Measurements from ENCODE around the gene GCC1. TPM values are rescaled to one million over a fixed set of nuclear protein-coding genes. Genes with fewer than 3 reads are reported as not detected.
"Not testable (repeated sequence)": the region's sequence is repeated elsewhere in the genome, so short reads cannot be mapped to it uniquely, and the experiment has no call there.

GCC1 gene
- total RNA-seq, 1 experiment from 2014 or later = 26.6 TPM

DNA sequence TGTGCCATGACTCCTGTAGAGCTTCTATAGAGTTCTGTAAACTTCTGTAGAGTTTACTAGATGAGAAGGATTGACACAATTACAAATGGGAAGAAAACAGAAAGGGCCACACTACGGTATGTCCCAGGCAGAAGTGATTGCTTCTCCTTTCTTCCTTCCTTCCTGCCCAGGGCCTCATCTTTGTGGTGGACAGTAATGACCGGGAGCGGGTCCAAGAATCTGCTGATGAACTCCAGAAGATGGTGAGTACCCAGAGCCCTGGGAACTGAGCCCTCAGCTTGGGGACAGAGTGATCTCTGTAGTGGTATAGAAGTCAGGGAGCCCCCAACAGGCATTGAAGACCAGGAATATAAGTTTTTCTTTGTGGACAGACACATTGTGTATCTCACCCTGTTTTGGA is 4.5 kb upstream of the GCC1 start:
- DNase-seq (ENCODE audit: low read depth) = no peak

DNA sequence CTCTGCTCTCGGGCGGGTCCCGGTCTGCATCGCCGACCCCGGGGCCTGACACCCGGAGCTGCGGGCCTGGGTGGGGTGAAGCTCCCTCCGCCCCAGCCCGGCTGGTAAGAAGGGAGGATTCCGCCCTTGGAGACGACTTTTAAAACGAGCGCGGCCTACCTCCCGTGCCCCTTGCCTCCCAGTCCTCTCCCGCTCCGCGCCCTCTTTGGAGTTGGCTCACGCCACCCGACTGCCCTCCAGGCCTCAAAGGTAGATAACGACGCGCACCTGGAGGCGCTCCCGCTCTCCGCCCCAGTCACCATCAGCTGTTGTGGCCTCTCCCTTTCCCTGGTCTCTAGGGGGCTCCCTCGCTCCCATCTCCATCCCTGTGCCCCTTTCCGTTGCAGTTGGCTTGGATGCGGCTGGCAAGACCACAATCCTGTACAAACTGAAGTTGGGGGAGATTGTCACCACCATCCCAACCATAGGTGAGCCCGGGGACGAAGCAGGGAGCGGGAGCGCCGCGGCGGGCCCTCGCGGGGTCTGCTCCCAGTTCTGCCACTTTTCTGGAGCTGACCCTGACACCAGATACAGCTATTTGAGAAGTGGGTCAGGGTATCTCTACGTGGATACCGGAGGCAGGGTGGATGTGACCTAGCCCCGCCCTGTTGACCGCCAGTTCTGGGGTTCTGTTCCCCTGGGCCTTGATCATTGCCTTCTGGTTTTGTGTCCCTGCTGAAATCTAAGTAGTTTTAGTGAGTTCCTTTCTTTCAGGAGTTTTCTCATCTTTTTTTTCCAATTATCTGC is 3.5 kb upstream of the GCC1 start:
- peak; percentile 84 for DNase-seq (ENCODE audit: low read depth)

DNA sequence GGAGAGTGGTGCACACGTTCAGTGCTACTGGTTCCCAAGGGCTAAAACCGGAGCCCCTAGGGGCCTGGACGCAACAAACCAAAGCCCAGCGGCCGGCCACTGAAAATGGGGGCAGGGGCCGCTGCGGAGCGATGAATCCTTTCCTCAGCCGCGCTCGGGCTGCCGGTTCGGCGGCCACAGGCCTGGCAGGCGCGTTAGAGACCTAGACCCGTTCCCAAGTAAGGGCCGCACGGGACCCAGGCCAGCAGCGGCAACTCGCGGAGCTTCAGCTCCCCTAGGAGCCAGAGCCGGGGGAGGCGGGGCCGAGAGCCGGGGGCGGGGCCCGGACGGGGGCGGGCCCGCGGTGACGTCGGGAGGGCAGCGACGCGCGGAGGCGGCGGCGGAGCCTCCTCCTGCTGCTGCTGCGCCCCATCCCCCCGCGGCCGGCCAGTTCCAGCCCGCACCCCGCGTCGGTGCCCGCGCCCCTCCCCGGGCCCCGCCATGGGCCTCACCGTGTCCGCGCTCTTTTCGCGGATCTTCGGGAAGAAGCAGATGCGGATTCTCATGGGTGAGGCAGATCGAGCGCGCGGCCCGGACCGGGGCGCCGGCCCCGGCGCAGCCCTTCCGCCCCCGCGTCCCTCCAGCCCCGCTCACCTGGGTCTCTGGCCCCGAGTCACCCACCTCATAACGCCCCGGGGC is 2.8 kb upstream of the GCC1 start, which contains the start of gene ARF5:
TSS of gene ARF5 (plus strand) at position 393 of the 678 bp plus-strand sequence. CDS start at position 481, 88 bp downstream.
- peak; percentile 95 for DNase-seq (ENCODE audit: low read depth)

DNA sequence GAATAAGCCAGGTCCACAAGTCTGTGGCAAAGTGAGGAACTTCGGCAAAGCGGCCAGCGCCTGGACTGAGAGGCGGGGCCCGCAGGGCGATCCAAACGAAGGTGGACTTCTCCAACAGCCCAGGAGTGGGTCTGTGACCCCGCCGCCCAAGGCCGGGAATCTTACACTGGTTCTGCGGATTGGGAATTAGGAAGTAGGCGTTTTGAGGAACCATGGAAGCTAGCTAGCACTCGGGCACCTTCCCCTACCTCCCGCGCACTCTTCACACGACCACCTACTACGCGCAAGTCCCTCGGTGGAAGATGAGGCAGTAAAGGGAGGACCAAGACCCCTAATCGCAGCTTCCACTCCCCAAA is 2.2 kb upstream of the GCC1 start:
- DNase-seq (ENCODE audit: low read depth) = no peak

DNA sequence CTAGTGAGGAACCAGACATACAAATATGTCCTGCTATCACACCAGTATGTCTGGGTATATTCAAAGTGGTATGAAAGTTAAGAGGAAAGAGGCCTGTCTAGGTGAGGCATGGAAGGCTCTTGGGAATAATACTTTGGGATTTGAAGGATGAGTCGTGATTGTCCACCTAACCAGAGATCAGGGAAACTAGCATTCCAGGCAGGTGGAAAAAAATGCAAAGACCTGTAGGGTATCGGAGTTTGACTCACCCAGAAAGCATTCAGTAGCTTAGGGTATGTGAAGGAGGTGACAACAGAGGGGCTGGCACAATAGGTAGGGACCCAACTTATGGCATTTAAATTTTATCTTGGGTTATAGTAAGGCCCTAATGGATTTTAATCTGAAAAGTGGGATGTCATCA is 950 bp upstream of the GCC1 start:
- no peak for DNase-seq (ENCODE audit: low read depth)

DNA sequence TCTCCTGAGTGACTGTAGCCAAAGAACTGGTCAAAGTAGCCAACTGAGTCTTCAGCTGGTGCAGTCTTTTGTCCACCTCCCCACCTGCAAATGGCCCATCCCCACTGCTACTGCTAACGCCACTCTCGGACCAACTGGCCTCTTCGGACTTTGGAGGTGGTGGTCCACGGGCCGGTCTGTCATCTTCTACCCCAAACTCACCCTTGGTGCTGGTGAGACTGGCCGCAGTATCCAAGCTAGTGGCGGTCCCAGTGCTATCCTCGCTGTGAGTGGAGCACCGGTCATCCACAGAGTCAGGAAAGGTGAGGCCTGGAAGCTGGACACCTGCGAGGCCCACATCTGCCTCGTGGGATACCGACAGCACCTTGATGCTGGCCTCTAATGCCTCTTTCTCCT is 750 bp downstream of the GCC1 start:
- DNase-seq (ENCODE audit: low read depth) = no peak

DNA sequence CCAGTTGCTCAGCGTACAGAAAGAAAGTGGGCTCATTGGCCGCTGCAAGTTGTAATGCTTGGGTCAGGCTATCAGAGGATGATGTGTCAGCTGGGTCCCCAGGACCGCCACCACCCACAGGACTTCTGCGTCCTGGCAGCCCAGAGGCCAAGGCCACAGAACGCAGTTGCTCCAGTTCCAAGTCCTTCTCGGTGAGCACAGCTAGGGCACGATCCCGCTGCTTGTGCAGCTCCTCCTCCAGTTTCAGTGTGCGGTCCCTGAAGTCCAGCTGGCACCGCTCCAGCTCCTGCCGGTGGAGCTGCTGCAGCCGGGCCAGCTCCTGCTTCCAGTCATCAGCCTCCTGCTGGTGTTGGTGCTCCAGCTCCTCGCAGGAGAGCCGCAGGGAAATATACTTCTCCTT is 3.0 kb downstream of the GCC1 start:
- no peak for DNase-seq (ENCODE audit: low read depth)

DNA sequence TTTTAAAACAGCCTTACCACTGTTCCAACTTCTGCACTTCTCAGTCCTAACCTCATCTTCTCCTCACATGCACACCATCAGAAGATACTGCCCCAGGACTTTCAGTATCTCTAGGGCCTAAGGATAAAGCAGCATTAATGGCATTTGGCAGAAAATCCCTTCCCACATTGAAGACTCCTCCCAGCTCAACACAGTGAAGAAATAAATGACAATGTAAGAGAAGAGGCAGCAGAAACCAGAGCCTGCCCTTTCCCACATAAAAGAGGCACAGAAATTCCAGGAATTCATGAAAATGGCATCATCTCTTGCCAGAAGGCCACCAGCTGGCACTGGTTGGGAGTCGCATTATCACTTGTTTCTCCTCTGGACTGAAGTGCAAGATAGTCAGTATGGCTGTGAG is 3.7 kb downstream of the GCC1 start:
- DNase-seq (ENCODE audit: low read depth) = no peak

GRCh38 chr7:127580612-127581011 is 4.8 kb downstream of the GCC1 start:
- no peak for DNase-seq (ENCODE audit: low read depth)

- peak; percentile 41 for DNase-seq (ENCODE audit: low read depth)
Measured at GRCh38 chr7:127578711-127579275, 6.6 kb downstream of the GCC1 start.

DNA sequence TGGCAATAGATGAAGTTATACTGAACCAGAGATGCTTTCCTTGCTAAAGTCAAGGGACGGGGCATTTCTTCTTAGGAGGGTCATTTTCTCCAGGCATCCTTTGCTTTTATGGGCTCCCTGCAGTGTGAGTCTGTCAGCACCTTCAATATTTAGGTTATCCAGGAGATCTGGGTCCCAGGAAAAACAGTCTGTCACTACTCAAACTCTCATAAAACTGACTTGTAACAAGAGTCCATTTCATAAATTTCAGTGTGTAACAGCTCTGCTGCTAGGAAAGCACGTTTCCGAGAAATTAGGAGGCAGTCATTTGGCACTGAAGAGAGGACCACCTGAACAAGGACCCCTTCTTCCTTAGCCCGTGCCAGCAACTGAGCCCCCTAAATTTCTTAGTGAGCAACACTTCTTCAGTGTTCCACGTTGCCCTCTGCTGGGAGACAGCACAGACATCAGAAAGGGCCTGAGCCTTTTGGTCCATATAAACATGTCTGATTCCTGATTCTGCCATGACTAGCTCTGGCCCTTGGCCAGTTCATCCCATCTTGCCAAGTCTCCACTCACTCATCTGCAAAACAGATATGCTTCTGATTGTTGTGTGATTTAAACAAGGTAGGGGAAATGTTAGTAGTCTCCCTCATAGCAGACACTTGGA is 7.2 kb downstream of the GCC1 start:
- DNase-seq (ENCODE audit: low read depth) = peak; percentile 41

DNA sequence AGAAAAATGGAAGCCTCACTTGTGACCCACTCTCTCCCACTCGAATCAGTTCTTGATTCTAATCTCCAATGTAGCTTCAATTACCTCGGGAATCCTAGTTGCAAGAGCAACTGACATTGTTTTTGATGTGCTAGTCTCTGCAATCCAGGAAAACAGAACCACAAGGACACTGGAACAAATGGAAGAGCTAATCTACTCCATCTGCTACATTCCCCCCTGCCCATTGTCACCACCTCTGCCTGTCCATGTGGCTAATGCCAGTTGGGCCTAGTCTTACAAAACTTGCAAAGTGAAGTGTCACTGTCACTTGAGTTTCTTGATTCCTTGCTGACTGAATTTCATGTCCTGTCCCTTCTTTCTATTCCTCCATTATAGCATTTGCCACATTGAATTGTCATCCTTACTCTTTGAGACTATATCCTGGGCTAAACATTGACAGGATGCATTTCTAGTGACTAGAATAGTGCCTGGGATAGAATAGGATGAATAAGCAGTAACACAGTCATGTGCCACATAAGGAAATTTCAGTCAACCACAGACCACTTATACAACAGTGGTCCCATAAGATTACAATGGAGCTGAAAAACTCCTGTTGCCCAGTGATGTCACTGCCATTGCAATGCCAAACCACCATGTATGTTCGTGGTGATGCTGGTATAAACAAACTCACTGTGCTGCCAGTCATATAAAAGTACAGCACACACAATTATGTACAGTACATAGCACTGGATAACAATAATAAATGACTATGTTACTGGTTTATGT is 13.5 kb downstream of the GCC1 start:
- peak; percentile 28 for DNase-seq (ENCODE audit: low read depth)

DNA sequence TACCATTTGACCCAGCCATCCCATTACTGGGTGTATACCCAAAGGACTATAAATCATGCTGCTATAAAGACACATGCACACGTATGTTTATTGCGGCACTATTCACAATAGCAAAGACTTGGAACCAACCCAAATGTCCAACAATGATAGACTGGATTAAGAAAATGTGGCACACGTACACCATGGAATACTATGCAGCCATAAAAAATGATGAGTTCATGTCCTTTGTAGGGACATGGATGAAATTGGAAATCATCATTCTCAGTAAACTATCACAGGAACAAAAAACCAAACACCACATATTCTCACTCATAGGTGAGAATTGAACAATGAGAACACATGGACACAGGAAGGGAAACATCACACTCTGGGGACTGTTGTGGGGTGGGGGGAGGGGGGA is 17.4 kb downstream of the GCC1 start:
- not testable (repeated sequence) for DNase-seq (ENCODE audit: low read depth)

- no peak for DNase-seq (ENCODE audit: low read depth)
Measured at GRCh38 chr7:127566242-127566641, 19.2 kb downstream of the GCC1 start.

- DNase-seq (ENCODE audit: low read depth) = no peak
Measured at GRCh38 chr7:127557803-127558202, 27.6 kb downstream of the GCC1 start.

- DNase-seq (ENCODE audit: low read depth) = no peak
Measured at GRCh38 chr7:127556404-127556803, 29.0 kb downstream of the GCC1 start.

- DNase-seq (ENCODE audit: low read depth) = no peak
Measured at GRCh38 chr7:127551941-127552340, 33.5 kb downstream of the GCC1 start.

GRCh38 chr7:127550247-127550646 is 35.1 kb downstream of the GCC1 start:
- DNase-seq (ENCODE audit: low read depth) = no peak

DNA sequence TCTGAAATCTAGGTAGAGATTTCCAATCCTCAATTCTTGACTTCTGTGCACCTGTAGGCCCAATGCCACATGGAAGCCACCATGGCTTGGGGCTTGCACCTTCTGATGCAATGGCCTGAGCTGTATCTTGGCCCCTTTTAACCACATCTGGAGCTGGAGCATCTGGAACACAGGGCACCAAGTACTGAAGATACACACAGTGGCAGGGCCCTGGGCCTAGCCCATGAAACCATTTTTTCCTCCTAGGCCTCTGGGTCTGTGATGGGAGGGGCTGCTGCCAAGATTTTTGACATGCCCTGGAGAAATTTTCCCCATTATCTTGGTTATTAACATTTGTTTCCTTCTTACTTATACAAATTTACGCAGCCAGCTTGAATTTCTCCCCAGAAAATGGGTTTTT is 39.1 kb downstream of the GCC1 start:
- DNase-seq (ENCODE audit: low read depth) = no peak

DNA sequence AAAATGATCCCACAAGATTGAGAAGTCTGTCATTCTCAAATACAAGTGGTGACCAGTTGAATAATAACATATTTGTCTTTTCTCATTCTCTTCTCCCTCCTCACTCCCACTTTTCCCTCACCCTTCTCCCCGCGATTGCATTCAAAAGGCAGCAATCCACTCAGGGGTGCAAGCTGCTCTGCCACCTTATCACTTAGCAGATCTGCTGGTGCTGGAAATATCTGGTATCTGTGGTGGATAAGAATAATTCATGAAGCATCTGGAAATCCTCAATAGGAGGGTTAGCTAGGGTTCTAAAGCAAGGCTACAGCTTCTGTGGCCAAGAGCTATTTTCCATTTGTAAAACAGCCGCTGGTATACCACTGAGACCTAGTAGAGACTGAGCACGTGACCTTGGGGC is 43.8 kb downstream of the GCC1 start:
- DNase-seq (ENCODE audit: low read depth) = no peak

GRCh38 chr7:127540461-127540860 is 44.9 kb downstream of the GCC1 start:
- not testable (repeated sequence) for DNase-seq (ENCODE audit: low read depth)

GRCh38 chr7:127539116-127539515 is 46.3 kb downstream of the GCC1 start:
- no peak for DNase-seq (ENCODE audit: low read depth)
